Stomach (tissue), 9 donors: Measurements from ENCODE around the gene FOXP2. TPM values are rescaled to one million over a fixed set of nuclear protein-coding genes. Genes with fewer than 3 reads are reported as not detected.

Experiments used
- DNase-seq, 2 donors: peaks; one replicate each; pipeline versions ENCODE4 v3.0.0 to v3.0.0-alpha.2; 2013 to 2019
- H3K27ac ChIP-seq, 5 donors: fragments of 200-600 bp in 4 of 5; sonication (generic) in 4 of 5; one replicate each; pipeline ENCODE4 v1.5.1; 2013 to 2019; ENCODE audit warnings: mild to moderate bottlenecking in 1 of 5, moderate library complexity in 1 of 5
- H3K27me3 ChIP-seq, 3 donors: fragments of 200-600 bp; sonication (generic); one replicate each; pipeline ENCODE4 v1.5.1; 2017 to 2019; ENCODE audit warnings: mixed run types in 1 of 3
- H3K36me3 ChIP-seq, 4 donors: fragments of 200-600 bp; sonication (generic); 1 replicate in 3 of 4; 2 replicates in 1 of 4; pipeline ENCODE4 v1.5.1; 2016 to 2019
- H3K4me1 ChIP-seq, 4 donors: fragments of 200-600 bp; sonication (generic); one replicate each; pipeline ENCODE4 v1.5.1; 2016 to 2019
- H3K4me3 ChIP-seq, 4 donors: fragments of 200-600 bp; sonication (generic) in 3 of 4; one replicate each; pipeline ENCODE4 v1.5.1; 2016 to 2019; ENCODE audit warnings: mild to moderate bottlenecking in 1 of 4
- H3K9me3 ChIP-seq, 4 donors: fragments of 200-600 bp; sonication (generic); one replicate each; pipeline ENCODE4 v1.5.1; 2016 to 2019
- EP300 ChIP-seq: sonication (generic); formaldehyde crosslinking; IDR thresholded peaks from one replicate; pipeline ENCODE4 v1.6.1; 2017; ENCODE audit warnings: antibody characterized with exemption
- POLR2A ChIP-seq, 4 donors: fragments of 450-650 bp; IDR thresholded peaks; one replicate each; pipeline ENCODE4 v1.6.1; 2016; ENCODE audit warnings: antibody characterized with exemption in 4 of 4, control low read depth in 2 of 4, mild to moderate bottlenecking in 1 of 4, moderate library complexity in 1 of 4
- POLR2AphosphoS5 ChIP-seq, 3 donors: sonication (generic); formaldehyde crosslinking; IDR thresholded peaks; one replicate each; pipeline ENCODE4 v1.6.1; 2016; ENCODE audit warnings: antibody characterized with exemption in 3 of 3
- WGBS, 5 donors: extraction: QIAGEN DNeasy Blood & Tissue Kit in 3 of 5; methylation state at CpG; one replicate each; pipeline versions ENCODE4 v1.1.5 to v1.1.7; 2013 to 2018; 5-methylcytosine and 5-hydroxymethylcytosine counted together
- intact Hi-C: fragments of 100-400 bp; cut with DNase I; formaldehyde crosslinking; loops from one replicate; pipeline ENCODE4 v1.15.1; 2023; ENCODE audit warnings: low total_unique reads
- polyA plus RNA-seq, 3 donors: library from polyadenylated mRNA; stranded (reverse); fragments of 200-250 nt; gene quantifications; one replicate each; pipeline ENCODE4 v1.2.3, GENCODE V29; 2013
- total RNA-seq, 5 donors: library from RNA; depleted of rRNA; stranded (reverse); fragments of >200 nt; gene quantifications; one replicate each; pipeline versions ENCODE4 v1.1.0 to v1.2.3, GENCODE V29; 2014 to 2016
- TF ChIP-seq, protein P1 (sequence below), 7 experiments: fragments of 450-650 bp in 4 of 7; fragments of 200-600 bp in 3 of 7; sonication (generic) in 3 of 7; IDR thresholded peaks; one replicate each; pipeline ENCODE4 v1.5.1; 2016 to 2019; ENCODE audit warnings: antibody characterized with exemption in 7 of 7, control low read depth in 2 of 7, mild to moderate bottlenecking in 1 of 7
- donor health status: healthy with polysubstance abuse.
- donor health status: Bipolar disorder and iron deficiency.
- donor health status: healthy.

The FOXP2 gene
- total and polyA plus RNA-seq, 8 donors: 0.92 to 51.6 (median 7.1) TPM

DNA sequence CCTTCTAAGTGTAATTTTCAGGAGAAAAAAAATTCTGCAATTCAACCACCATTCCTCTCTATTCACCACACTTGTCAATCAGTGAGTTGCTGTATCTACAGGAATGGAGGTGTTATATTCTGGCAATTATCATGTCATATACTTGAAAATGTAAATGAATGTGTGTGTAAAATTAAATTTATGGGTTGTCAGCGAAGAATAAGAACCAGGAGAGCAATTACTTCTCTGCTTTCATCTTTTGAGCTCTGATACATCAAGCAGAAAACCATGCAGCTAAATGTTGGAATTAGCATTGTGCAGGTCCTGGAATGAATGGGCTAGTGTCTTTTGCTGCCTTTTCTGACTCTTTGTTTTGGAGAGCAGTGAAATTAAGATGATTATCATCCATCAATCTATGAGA is 207.6 kb downstream of the FOXP2 start:
- WGBS, 5 donors: 83 to 88% (median 85%) methylated on average over 1 of the region's 1 CpG
- no peaks in the 10 kb centered on the region for H3K36me3 ChIP-seq
- TF ChIP-seq EP300 (no peak), POLR2AphosphoS5 (IDR thresholded peaks at IDR 0.05) (no peak), POLR2A (IDR thresholded peaks at IDR 0.05) (no peak)
- TF ChIP-seq, protein P1, sequence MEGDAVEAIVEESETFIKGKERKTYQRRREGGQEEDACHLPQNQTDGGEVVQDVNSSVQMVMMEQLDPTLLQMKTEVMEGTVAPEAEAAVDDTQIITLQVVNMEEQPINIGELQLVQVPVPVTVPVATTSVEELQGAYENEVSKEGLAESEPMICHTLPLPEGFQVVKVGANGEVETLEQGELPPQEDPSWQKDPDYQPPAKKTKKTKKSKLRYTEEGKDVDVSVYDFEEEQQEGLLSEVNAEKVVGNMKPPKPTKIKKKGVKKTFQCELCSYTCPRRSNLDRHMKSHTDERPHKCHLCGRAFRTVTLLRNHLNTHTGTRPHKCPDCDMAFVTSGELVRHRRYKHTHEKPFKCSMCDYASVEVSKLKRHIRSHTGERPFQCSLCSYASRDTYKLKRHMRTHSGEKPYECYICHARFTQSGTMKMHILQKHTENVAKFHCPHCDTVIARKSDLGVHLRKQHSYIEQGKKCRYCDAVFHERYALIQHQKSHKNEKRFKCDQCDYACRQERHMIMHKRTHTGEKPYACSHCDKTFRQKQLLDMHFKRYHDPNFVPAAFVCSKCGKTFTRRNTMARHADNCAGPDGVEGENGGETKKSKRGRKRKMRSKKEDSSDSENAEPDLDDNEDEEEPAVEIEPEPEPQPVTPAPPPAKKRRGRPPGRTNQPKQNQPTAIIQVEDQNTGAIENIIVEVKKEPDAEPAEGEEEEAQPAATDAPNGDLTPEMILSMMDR (IDR thresholded peaks at IDR 0.05): no peak
- DNase-seq: no peak
- H3K9me3 ChIP-seq: no peaks in the 10 kb centered on the region
- H3K4me3 ChIP-seq: no peak overlapping the region
- H3K27me3 ChIP-seq: no peaks in the 10 kb centered on the region
- no peaks in the 10 kb centered on the region for H3K4me1 ChIP-seq
- intact Hi-C loops: no loop called here
- H3K27ac ChIP-seq: no peak overlapping the region

DNA sequence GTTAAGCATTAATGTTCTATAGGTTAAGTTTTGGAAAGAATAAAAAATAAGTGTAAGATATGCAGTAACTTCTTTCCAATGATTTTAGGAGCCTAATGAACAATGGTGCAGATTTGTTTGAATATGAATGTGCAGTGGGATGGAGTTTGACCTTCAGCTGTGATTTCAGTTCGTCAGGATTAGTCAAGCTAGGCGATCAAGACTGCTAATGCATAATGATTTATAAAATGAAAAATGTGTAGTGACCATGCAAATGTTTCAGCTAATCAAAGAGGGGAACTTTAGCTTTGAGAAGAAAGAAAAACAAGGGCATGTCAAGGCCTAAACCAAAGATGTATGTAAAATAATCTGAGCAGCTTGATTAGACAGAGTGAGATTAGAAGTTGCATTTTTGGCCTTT is 208.5 kb downstream of the FOXP2 start:
- 35 to 45% (median 39%) methylated on average over 2 of the region's 2 CpGs for WGBS, 5 donors

DNA sequence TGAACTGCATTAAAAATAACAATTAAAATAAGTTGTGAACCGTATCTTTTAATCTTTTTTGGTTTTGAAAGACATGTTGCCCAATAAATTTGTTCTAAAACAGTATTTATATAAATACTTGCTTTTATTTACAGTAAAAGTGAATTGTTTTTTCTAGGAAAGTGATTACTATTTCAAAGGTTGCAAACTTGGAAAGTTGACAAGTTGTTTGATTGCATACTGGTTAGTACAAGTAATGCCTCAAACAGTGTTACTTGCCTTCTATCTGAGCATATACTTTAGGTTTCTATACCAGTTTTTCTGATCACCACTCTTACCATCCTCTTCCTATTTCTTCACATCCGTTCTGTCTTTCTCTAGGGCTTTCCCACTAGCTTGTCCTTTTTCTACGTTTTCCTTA is 212.6 kb downstream of the FOXP2 start:
- 62 to 76% (median 66%) methylated on average over 3 of the region's 3 CpGs for WGBS, 5 donors
- intact Hi-C loops: no loop called here
- no peak for DNase-seq

More for the DNA sequence above, 208.5 kb downstream of the FOXP2 start:
- no peaks in the 10 kb centered on the region for H3K4me1 ChIP-seq
- TF ChIP-seq POLR2AphosphoS5 (IDR thresholded peaks at IDR 0.05): no peak
- TF ChIP-seq, protein P1 (IDR thresholded peaks at IDR 0.05): no peak
- TF ChIP-seq EP300: no peak
- no peak for TF ChIP-seq POLR2A (IDR thresholded peaks at IDR 0.05)
- DNase-seq: no peak
- intact Hi-C loops: no loop called here
- H3K4me3 ChIP-seq: no peak overlapping the region
- no peaks in the 10 kb centered on the region for H3K27me3 ChIP-seq
- H3K36me3 ChIP-seq: no peaks in the 10 kb centered on the region
- no peak overlapping the region for H3K27ac ChIP-seq
- H3K9me3 ChIP-seq: no peaks in the 10 kb centered on the region

DNA sequence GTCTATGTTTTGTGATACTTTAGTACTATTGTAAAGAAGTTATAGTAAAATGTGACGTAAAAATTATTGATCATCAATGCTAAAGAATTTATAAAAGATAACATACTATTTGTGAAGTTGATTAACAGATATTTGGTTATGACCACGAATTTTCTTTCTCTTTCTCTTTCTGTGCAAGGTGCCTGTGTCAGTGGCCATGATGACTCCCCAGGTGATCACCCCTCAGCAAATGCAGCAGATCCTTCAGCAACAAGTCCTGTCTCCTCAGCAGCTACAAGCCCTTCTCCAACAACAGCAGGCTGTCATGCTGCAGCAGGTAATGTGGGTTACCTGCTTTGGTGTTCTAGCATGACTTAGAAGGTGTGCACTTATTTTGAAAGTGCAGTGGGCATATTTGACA is 213.7 kb downstream of the FOXP2 start:
- Histone ChIP-seq H3K27ac (no peak overlapping the region), H3K4me1 (no peaks in the 10 kb centered on the region), H3K9me3 (no peaks in the 10 kb centered on the region), H3K4me3 (no peak overlapping the region), H3K36me3 (peaks cover 0 to 4% (median 0%) of the 10 kb centered on the region in 4 donors), H3K27me3 (no peaks in the 10 kb centered on the region)
- WGBS, 5 donors: 45 to 57% (median 55%) methylated on average over 2 of the region's 2 CpGs
- TF ChIP-seq, protein P1 (IDR thresholded peaks at IDR 0.05): no peak
- TF ChIP-seq EP300: no peak
- no peak for TF ChIP-seq POLR2A (IDR thresholded peaks at IDR 0.05)
- no peak for TF ChIP-seq POLR2AphosphoS5 (IDR thresholded peaks at IDR 0.05)
- intact Hi-C loops: no loop called here
- no peak for DNase-seq

More for the DNA sequence above, 212.6 kb downstream of the FOXP2 start:
- Histone ChIP-seq H3K4me3 (no peak overlapping the region), H3K27me3 (no peaks in the 10 kb centered on the region), H3K27ac (no peak overlapping the region), H3K4me1 (no peaks in the 10 kb centered on the region), H3K36me3 (peaks cover 0 to 4% (median 0%) of the 10 kb centered on the region in 4 donors), H3K9me3 (no peaks in the 10 kb centered on the region)
- TF ChIP-seq, protein P1 (IDR thresholded peaks at IDR 0.05): no peak
- TF ChIP-seq POLR2A (IDR thresholded peaks at IDR 0.05) (no peak), EP300 (no peak), POLR2AphosphoS5 (IDR thresholded peaks at IDR 0.05) (no peak)
